GM18517 (cell line): ENCODE measurements around the gene MAD1L1.
"Not testable (repeated sequence)": the region's sequence is repeated elsewhere in the genome, so short reads cannot be mapped to it uniquely, and the experiment has no call there.

Experiments used
- ATAC-seq: cut with Tn5 transposase; IDR thresholded peaks from one replicate; pipeline ENCODE4 v1.9.1; 2021; ENCODE audit warnings: mild to moderate bottlenecking, moderate library complexity; ENCODE audit not compliant: unreplicated experiment

The MAD1L1 gene

DNA sequence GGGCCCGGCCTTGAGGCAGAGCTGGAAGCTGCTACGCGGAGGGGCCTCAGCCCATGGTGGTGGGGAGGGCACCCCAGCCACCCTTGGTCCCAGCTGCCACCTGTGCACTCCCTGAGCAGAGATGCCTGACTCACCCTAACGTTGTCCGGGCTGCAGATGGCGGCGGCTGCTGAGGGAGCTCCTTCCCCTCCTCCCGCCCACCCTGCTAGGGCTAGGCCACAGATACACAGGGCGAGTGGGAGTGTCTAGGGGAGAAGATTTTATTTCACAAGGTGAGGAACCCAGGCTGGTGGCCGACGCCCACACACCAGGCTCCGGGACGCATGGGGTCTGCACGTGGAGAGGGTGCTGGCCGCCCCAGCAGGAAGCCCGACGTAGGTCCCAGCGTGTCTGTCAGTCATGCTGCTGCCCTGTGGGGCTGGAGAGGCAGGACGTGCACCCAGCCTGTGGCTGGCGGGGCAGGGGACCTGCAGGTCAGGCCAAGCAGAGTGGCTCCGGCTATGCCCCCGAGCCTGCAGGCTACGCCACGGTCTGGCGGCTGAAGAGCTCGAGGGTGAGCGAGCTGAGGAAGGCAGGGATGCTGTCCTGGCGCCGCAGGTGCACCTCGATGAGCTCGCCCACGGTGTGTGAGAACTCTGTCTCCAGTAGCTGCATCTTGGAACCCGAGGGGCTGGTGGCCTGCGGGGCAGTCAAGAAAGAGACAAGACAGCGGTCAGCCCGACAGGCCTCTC lies 417.0 kb downstream of the MAD1L1 start:
- ATAC-seq = not testable (repeated sequence)

DNA sequence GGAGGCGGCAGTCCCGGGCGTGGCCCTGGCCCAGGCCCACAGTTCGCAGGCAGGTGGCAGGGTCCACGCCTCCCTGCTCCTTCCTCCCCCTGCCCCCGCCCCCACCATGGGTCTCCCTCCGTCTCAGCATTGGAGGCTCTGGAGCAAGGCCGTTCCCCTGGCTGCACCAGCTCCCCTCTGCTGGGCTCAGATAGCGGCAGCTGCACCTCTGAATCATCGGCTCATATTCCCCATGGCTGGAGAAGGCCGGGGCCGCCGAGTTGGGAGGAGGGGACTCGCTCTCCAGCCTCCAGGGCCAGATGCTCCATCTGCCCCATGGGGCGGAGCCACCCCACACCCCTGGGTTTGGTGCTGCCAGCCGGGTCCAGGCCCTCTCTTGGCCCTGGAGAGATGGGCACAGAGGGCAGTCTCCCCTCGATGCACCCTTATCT lies 417.7 kb downstream of the MAD1L1 start:
- no peak for ATAC-seq

DNA sequence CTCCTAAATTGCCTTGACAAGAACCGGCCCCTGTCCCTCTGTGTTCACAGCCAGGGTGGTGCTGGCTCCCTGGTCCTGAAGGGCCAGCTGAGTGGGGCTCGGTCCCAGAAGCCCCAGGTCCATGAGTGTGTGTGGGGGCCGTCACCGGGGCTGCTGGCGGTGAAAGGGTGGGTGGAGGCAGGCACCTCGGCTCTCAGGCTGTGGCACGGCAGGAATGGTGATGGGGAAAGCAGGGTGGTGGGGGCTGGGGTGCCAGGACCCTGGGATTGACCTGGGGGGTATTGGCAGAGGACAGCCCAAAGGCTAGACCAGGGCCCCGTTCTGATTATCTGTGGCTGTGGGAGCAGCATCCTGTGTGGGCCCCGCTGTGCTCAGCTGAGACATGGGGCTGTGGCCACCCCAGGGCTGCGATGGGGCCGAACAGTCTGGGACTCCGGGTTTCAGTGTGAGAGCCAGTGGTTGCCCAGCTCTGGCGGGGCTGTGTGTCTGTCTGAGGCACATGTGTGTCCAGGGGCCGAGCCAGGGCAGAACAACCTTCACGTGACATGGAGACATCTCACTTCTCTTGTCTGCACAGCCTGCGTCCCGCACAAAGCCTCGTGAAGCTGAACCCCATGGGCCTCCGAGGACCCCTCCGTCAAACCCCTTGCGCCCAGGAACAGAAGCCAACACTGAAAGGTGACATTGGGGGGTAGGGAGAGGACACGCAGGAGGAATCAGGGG lies 418.5 kb downstream of the MAD1L1 start:
- ATAC-seq = no peak

DNA sequence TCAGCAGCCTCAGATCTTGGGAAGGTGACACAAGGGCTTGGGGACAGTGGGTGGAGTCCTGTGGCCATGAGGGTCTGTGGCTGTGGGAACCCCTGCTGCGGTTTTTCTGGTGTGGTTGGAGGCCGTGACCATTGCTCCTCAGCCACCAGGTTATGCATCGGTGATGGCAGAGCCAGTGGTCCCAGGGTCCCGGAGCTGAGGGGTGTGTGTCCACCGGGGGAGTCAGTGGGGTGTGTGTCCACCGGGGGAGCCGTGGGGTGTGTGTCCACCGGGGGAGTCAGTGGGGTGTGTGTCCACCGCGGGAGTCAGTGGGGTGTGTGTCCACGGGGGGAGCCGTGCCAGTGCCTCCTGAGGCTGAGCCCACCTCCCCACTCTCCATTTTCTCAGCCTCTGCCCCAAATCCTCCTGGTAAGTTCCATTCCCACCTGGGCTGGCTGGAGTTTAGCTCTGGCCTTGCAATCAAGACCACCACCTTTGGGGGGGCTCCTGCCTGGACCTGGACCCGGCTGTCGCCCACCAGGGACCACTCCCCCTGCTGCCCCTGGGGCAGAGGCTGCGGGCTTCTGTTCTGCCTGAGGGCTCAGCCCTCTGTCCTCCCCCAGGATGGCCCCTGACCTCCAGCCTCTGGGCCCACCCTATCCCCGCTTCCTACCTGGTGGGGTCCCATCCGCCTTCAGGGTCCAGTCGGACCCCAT lies 419.2 kb downstream of the MAD1L1 start:
- ATAC-seq = no peak

DNA sequence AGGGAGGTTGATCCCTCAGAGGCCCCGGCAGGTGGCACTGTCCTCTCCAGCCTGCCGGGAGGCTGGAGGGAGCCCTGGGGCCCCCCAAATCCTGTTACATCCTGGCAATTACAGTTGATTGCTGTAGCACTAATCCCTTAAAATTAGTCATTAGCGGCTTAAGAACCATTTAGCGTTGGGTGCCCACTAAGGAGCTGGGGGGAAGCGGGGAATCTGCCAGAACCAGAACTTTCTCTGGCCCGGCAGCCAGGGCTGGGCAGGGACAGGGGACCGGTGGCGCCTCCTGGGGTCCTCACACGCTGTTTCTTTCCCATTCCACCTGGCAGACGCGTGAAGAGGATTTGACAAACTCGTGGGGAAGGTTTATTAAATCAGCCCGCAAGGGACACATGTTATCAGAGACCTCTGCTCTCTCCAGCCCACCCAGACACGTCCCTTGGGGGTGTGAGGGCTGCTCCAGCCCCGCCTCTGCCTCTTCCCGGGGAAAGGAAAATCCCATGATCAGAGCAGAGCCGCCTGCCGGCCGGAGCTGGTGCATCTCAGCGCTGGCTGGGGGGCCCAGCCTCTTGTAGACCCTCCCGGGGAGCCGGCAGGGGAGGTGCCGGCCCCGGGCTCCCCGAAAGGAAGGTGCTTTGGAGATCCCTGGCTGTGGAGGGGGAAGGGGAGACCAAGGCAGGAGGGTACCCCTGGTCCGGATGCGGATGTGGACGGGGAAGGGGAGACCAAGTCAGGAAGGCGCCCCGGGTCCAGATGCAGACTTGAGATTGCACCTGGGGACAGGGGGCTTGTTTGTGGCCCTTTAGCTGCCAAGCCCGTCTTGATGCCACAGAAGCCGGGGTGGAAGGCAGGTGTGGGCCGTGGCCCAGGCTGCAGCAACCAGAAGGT lies 420.0 kb downstream of the MAD1L1 start:
- no peak for ATAC-seq

DNA sequence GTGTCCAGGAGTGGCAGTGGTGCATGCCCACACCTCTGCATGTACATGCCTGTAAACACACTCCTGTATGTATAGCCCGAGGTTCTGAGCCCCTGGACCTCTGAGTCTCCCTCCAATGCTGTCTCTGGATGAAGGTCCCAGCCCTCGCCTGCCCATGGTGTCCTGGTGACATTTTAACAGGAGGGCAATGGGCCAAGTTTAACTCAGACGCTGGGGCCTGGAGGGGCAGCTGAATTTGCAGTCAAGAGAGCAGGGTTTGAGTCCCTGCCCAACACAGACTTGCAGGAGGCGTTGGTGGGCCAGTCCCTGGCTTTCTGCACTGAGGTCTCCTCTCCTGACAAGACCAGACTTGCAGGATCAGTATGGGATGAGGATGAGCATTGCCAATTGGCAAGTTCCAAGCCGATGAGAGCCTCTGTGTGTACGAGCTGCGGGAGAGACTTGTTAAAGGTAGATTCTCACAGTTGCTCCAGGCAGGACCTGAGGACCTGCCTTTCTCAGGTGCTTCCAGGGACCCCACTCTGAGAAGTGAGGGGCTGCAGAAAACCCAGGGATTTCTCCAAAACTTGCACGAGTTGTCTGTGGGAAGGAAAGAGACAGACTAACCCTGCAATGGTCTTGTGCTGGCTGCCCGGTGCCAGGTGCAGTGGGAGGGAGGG lies 420.8 kb downstream of the MAD1L1 start:
- no peak for ATAC-seq

DNA sequence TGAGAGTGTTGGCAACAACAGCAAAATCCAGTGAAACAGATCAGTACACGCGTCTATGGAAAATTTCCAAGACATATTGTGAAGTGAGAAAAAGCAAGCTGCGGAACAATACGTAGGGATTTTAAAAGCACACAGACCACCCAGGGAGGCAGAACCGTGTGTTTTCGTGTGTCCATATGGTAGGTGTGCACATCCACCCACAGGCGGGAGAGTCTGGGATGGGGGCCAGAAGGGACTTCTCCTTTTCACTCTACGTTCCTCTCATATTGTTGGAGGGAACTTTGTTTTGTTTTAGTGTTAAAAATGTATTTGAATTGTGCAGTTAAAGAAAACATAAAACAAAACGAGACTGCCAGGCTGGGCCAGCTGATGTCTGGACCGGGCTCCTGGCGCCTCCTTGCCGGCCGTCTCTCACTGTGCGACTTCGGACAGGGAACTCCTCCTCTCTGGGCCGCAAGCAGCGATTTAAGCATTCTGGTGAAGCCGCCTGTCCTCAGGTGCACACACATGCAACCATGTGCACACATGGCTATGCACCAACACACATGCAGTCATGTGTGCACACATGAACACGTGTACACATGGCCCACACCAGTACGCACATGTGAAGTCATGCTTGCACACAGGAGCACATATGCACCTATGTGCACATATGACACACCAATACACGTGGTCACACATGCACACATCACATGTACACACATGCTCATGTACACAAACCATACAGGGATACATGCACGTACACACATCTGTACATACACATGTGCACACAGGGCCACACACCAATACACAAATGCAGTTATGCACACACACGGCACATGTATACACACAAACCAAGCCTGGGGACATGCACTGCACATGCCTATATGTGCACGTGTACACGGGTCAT lies 421.5 kb downstream of the MAD1L1 start:
- ATAC-seq = no peak

DNA sequence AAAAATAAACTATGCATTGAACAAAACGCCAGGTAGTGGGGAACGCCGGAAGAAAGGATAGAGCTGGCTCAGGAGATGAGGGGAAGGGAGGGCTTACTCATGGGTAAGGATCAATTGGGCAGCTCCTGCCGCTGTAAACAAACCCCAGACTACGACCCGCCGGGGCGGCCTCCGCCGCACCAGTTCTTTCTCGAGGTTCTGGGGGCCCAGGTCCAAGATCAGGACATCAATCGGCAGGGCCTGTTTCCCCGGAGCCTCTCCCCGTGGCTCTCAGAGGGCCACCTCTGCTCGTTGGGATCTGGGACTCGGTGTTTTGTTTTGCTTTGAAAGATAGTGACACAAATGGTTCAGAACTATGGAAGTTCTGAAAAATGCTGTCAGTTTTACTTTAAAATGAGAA lies 422.2 kb downstream of the MAD1L1 start:
- ATAC-seq = no peak

DNA sequence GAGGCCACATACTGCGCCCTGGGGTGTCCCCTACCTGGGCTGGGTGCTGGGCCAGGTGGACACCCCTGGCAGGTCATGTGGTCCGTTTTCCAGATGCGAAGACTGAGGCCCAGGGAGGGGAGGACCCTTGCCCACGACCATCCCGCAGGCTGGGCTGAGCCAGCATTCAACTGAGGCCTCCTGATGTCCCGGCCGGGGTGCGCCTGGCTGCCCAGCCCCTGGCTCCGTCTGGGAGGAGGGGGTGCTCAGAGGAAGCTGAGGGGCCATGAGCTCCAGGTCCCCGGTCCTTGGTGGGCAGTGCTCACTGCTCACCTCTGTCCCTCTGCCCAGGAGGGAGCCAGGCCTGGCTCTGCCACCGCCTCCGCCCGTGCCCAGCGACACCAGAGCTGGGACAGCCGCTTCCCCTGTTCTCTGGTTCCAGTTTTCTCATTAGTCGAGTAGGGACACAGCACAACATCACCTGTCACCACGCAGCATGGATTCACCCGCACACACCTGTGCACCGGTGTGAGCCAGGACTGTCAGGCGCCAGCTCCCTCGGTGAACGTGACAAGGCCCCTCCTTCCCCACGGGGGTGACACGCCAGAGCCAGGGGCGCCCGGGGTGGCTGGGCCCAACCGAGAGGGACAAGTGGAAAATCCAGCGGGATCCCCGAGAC lies 423.0 kb downstream of the MAD1L1 start:
- ATAC-seq = no peak

DNA sequence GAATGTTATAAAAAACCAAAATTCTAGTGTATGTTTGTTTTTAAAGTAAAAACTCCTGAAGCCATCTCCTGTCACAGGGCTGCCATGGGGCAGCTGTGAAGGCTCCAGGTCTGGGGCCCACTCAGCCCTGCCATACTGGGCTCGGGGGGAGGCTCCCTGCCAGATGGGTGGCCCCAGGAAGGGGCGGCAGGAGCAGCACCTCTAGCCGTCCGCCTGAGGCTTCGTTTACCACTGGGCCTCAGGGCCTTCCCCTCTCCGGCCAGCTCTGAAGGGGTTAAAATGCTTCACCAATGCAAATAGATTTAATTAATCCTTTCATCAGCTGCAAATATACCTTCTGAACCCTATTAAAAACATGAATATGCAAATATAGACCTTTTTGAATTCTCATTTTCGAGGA lies 423.7 kb downstream of the MAD1L1 start:
- ATAC-seq = no peak

DNA sequence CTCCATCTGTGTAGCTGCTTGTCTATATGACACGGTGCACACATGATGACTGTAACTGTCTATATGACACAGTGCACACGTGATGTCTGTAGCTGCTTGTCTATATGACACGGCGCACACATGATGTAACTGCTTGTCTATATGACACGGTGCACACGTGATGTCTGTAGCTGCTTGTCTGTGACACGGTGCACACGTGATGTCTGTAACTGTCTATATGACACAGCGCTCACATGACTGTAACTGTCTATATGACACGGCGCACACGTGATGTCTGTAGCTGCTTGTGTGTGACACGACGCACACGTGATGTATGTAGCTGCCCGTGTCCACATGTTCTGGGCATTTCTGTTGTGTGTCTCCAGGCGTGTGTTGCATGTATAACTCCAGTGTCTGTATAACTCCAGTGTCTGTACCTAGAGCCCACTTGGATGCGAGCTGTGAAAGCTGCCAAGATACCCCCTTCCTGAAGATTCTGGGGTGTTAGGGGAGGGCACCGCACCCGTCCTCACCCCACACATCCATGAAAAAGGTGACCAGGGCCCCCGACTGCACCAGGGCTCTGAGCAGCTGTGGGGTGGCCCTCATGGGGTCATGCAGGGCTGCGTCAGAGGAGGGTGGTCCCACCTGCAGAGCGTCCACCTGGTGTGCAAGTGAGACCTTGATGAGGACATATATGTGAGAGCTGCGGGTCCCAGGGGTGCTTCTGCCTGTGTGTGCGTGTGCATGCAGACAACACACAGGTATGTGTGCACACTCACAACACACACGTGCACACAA lies 424.7 kb downstream of the MAD1L1 start:
- ATAC-seq = no peak

DNA sequence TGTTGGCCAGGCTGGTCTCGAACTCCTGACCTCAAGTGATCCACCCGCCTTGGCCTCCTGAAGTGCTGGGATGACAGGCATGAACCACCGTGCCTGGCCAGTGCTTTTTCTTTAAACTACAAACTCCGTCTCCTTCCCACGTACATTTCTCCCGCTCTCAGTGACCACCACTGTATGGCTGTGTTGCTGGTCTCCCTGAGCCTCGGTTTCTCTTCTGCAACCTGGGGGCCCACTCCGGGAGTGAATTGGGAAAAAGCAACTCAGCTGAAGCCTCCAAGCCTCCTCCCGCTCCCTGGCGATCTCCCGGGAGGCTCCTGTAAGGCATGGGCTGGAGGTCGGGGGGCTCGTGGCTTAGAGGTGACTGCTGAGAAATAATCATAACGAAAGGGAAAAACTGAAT lies 426.4 kb downstream of the MAD1L1 start:
- no peak for ATAC-seq

DNA sequence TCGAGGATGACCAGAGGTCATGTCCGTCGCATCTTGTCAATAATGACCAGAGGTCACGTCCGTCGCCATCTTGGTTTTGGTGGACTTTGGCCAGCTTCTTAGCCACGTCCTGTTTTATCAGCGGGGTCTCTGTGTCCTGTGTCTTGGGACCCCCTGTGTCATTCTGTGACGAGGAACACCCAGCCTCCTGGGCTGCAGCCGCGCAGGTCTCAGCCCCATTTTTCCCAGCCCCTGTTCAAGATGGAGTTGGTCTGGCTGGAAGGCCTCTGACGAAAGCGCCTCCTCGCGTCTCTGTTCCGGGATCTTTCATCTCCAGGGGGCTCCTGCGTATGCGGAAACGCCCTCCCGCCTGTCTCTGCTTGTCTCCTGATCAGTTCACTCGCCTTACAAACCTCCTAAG lies 428.4 kb downstream of the MAD1L1 start:
- no peak for ATAC-seq

DNA sequence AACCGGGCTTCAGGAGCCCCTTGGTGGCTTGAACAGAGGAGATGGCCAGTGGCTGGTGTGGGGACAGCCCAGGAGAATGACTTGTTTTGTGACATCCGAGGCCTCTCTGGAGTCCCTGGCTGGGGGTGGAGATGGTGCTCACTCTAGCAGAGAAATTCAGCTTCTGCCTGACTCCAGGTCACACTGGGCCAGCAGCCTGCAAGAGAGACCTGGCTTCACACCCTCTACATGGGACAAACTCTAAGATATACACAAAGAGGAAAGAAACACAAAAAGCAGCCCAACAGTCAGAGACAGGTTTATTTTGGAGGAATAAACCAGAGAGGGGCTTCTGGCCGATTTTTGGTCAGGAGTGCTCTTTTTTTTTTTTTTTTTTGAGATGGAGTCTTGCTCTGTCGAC lies 429.8 kb downstream of the MAD1L1 start:
- no peak for ATAC-seq

DNA sequence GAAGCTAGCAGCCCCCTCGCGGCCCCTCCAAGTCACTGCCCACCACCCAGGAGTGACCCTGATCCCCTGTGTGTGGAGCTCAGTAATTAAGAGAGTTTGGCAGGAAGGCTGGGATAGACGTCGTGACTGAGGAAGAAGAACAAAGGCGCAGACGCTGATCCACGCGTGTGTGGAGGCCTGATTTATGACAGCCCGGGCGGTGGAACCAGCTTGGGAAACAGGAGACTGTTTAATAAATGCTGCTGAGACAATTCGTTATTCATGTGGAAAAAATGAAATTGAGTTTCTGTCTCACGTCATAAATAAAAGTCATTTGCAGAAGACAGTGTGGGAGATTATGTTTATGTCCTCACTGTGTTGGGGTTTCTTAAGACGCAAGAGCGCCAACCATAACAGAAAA lies 431.8 kb downstream of the MAD1L1 start:
- no peak for ATAC-seq

DNA sequence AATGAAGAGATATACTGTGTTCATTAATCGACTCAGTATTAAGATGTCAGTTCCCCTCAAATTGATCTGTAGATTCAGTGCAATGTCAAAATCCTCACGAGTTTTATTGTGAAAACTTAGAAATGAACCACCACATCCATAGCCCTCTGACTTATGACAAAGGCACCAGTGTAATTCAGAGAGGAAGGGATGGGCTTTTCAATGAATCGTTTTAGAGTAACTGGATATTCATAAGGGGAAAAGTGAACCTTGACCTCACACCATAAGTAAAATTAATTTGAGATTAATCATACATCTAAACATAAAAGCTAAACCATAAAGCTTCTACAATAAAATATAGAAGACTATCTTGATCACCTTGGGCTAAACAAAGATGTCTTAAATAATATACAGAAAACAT lies 434.6 kb downstream of the MAD1L1 start:
- ATAC-seq = no peak

DNA sequence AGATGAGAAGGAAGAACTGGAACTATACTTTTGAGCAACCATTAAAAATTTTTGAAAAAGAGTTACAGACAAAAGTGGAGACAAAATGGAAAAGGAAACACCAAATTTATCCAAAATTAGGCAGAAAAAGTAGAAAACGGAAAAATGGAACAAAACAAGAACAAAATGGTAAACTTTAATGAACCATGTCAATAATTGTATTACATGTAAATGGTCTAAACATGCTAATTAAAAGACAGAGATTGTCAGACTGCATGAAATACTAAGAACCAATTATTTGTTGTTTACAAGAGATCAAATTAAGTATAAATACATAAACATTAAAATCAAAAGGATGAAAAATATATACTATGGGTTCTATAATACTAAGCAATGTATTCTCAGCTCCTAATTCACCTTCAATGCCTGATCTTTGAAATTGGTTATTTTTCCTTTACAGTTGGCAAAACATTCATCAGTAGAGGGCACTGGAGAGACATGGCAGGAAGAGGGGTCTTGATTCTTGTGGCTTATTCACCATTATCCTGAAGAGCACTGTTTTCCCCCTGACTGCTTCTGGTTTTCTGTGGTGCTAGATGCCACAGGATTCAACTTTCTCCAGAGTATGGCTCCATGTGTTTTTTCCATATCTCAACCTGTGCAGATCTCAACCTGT lies 437.7 kb downstream of the MAD1L1 start:
- no peak for ATAC-seq
